Measurements from ENCODE around the gene KCNK10.

The KCNK10 gene

DNA sequence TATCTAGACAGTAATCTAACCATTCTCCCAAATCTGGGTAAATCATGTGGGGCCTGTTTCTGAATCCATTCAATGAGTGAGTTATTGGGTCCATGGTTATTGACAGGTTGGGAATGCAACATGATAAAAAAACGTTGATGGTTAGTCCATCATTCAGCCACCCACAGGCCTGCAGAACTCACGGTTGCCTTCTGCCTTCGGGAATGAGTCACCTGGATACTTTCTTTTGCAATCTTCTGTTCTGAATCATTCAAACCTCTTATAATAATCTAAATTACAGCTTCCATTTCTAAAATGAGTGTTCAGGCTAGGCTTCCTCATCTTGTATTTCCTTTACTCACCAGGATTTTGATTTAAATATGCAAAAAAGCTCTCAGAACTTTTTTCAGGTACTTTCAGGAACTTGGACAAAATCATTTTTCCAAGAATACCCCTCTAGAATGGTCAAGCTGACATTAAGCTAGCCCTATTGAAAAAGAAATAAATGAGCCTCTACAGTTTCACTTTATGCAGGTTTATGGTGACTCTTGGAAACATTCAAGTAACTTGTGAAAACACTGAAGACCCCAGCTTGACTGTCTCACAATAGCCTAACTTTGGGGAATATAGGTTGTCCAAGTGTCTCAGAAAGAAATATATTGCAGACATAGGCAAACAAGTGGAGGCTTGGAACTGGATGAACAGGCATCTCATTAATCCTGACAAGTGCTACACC is 94.4 kb downstream of the KCNK10 start:
- DNase-seq (ENCODE audit: low spot score), result no peak

- no peak for DNase-seq (ENCODE audit: low spot score)
Measured at GRCh38 chr14:88227693-88228092, 95.4 kb downstream of the KCNK10 start.

- no peak for DNase-seq (ENCODE audit: low spot score)
Measured at GRCh38 chr14:88225721-88226120, 97.3 kb downstream of the KCNK10 start.

DNA sequence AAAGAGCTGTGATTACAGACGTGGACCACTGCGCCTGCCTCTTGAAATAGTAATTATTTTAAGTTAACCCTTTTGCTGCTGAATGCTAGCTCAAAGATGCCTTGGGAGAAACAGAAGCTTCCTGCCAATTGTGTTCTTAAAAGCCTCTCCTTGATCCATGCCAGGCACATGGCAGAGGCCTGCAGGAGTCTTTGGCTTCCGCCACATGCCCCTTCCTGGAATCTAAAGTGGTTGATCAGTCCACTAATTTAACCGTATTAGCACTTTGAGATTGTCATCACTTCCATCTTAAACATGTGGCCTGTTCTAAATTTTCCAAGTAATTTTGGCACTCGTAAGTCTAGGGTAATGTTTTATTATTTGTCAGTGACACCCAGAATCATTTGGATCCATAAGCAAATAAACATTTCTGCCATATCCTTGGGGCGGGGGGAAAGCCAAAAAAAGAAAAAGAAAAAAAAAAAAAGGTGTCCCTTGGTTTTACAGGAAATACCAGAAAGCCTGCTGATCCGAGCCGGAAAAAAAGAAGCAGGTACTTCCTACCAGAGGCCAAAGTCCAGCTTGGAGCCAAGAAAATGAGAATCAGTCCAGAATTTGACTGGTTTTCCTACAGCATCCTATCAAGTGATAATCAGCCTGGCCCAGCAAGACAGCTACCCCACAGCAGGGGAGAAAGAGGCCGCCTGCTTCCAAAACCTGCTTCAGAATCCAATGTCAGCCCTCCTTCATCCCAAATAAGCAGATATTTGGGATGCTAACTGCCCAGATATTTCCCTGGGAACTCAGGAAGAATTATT is 104.8 kb downstream of the KCNK10 start:
- no peak for DNase-seq (ENCODE audit: low spot score)

GRCh38 chr14:88212691-88213090 is 110.4 kb downstream of the KCNK10 start:
- no peak for DNase-seq (ENCODE audit: low spot score)

- no peak for DNase-seq (ENCODE audit: low spot score)
Measured at GRCh38 chr14:88210426-88210825, 112.6 kb downstream of the KCNK10 start.

DNA sequence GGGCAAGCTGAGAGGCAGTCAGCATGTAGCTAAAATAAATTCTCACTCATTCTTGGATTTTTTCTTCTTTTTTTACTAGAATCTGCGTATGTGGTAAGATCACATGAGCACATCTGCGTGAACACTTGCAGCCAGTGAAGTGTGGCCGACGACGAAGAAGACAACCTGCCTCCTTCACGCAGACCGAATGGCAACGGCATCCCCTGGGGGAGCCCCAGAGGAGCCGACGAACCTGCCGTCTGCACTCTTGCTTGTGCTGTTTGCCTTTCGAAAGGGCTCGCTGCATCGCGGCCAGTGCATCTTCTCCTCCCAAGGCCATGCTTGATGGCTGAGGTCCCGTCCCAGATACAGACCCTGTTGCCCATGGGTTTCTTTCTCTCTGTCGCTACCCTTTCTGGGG is 113.8 kb downstream of the KCNK10 start:
- DNase-seq (ENCODE audit: low spot score), result no peak

DNA sequence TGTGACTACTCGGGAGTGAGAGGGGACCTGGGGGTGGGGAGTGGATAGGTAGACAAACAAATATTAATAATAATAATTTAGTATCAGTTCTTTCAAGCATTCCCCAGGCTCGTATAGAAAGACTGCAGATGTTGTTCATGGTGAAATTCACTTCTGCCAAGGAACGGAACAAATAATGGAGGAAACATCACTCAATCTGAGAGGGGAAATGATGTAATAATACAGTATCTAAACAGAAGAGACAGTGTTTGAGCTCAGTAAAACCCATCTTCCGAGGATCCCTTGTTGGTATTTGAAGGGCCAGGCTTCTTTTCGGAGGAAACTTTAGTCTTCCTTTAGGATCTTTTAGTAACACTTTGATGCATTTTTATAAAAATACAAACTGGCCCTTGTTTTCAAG is 114.2 kb downstream of the KCNK10 start:
- no peak for DNase-seq (ENCODE audit: low spot score)

DNA sequence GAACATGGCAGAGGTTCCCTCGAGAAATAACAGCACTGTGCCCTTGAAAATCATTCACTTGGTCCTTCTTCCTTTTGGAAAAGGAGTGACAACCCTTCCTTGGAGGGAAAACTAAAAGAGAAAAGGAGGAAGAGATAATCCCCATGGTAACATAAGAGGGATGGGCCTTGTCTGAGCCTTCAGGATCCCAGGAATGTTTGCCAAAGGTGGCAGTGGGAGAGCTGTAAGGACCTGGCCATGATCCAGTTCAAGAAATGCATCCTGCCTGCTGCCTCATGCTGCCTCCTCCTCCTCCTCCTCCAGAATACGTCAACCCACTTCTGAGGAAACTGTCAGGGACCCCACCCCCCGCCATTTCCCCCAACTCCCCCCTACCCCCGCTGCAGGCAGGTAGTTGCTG is 118.8 kb downstream of the KCNK10 start:
- no peak for DNase-seq (ENCODE audit: low spot score)

GRCh38 chr14:88203291-88203690 is 119.8 kb downstream of the KCNK10 start:
- DNase-seq (ENCODE audit: low spot score), result no peak

DNA sequence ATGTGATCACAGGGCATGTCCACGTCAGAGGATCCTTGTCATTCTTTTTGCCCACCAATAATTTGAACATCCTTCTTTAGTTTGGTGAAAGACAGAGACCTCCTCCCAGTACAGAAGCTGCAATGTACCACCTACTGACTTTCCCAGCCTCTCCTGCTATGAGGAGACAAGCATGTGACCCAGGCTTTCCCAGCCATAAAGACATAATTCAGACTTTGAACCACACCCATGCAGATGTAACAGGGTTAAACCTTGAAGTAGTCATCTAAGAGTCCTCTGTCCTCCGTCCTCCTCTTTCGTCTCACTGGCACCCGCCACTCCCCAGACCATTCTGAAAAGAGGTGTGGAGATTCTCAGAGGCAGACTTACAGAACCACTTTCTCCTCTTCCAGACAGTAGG is 120.8 kb downstream of the KCNK10 start:
- no peak for DNase-seq (ENCODE audit: low spot score)

GRCh38 chr14:88201851-88202250 is 121.2 kb downstream of the KCNK10 start:
- no peak for DNase-seq (ENCODE audit: low spot score)

DNA sequence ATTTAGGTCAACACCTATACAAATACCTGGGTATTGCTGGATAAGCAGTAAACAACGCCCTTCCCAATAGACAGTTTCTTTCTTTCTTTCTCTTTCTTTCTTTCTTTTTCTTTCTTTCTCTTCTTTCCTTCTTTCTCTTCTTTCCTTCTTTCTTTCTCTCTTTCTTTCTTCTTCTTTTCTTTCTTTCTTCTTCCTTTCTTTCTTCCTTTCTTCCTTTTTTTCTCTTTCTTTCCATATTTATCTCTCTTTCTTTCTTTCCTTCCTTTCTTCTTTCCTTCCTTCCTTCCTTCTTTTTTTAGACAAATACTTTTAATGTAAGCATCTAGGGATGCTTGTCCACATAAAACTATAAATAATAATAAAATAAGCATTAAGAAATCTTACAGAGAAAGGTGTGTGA is 123.2 kb downstream of the KCNK10 start:
- DNase-seq (ENCODE audit: low spot score), result no peak

- DNase-seq (ENCODE audit: low spot score), result no peak
Measured at GRCh38 chr14:88198446-88198845, 124.6 kb downstream of the KCNK10 start.

DNA sequence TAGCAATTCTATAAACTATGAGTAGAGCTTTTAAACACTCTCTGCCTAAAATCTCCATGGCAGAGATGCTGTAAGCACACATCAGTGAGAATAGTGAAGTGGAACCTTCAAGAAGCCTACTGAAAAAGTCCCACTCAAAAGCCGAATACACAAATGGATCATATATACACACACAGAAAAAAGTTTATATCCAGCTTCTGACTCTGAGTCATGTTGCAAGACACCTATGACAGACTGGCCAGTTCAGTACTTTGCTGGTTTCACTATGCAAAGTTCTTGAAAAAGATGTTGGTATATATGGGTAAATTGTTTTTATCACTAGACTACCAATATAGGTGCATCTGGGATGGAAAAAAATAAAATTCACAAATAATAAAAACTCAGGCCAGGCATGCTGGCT is 126.1 kb downstream of the KCNK10 start:
- no peak for DNase-seq (ENCODE audit: low spot score)

- DNase-seq (ENCODE audit: low spot score), result no peak
Measured at GRCh38 chr14:88196116-88196890, 126.8 kb downstream of the KCNK10 start.

DNA sequence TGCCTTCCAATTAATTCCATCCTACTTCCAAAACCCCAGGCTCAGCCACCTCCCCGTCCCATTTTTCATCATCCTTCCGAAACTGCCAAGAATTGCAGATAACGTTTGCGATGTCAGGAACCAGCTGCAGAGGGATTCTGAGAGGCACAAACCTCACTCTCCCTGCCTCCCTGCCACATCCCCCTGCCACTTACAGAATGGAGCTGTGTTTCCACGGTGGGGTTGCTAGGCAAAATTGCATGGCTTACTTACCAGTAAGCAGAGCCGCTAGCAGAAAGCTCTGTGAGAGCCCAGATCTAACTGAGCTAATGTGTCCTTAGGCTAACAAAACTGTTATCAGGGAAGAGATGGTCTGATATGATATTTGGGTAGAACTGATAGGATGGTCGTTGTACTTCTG is 127.4 kb downstream of the KCNK10 start:
- no peak for DNase-seq (ENCODE audit: low spot score)

GRCh38 chr14:88194531-88194930 is 128.5 kb downstream of the KCNK10 start:
- DNase-seq (ENCODE audit: low spot score), result no peak

DNA sequence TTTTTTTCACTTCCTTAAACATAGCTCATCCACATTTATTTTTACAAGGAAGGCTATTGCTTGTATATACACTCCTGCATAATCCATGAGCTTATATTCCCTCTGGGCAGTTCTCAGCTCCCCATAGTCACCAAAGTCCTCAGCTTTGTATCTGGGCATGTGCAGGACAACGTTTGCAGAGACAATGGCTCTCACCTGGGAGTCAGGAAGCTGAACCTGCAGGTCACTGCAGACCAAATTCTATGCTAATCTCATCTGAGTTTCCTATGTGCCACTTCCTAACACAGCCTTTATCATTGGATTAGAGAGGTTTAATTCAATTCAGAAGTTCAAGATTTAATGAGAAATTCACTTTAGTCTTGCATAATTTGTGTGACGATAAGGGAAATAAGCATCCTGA is 131.5 kb downstream of the KCNK10 start:
- no peak for DNase-seq (ENCODE audit: low spot score)

DNA sequence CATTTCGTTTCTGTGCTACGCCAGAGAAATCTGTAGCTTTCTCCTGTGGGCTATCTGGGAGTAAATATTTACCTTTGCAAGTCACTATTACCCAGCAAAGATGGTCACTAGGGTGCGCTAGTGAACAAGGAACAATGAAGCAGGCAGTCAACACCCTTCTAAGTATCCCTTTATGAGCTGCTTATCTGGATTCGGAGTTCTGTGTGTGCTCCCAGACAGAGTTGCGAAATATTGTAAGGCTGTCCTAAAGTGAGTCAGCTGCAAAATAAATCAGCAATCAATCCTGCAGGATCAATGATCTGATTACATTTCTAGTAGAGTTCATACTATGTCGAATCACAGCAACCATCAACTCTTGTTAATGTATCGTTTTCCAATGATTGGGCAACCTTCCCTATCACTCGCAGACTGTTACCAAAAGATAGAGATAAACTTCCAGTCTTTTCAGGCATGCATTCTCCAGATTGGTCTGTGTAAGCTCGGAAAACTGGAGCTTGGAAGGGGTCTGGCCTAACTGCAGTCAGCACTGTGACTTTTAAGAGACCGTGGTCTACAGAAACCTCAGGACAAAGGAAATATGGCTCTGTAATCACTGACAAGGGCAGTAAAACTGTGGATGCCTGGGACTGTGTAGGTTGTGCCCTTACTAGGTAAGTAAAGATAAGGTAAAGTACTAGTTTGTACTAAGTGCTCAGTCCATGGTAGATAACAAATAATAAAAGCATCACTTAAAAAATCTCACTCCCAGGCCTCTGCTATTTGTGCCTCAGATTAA is 133.5 kb downstream of the KCNK10 start:
- peak; percentile 85 for DNase-seq (ENCODE audit: low spot score)

- DNase-seq (ENCODE audit: low spot score), result no peak
Measured at GRCh38 chr14:88188745-88189416, 134.2 kb downstream of the KCNK10 start.

DNA sequence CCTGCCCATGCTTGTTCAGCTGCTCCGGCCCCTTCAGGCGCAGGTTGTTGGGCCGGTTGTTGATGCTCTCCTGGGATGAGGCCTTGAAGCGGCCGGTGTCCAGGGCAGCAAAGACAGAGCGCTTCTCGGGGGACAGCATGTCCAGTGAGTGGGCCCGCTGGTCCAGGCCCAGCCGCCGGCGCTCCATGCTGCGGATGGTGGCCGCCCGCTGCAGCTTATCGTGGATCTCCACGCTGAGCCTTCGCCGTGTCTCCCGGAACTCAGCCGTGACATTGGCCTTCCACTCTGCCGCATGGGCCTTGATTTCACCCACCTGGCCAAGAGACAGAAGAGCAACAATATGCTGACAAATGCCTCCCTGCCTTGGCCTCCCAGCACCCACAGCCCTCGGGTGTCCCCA is 137.2 kb downstream of the KCNK10 start:
- no peak for DNase-seq (ENCODE audit: low spot score)

Measured in GM03348 (cell line).